B cell (primary cell): Measurements from ENCODE around the gene STX18.

Source experiments
- EZH2 ChIP-seq: IDR thresholded peaks from 2 replicates; pipeline ENCODE4 v1.6.1; 2012; ENCODE audit warnings: borderline replicate concordance, low read depth, mild to moderate bottlenecking, moderate library complexity, low read length; ENCODE audit not compliant: insufficient read depth, poor library complexity, severe bottlenecking
- TF ChIP-seq, protein P1 (sequence below): fragments of 200-600 bp; IDR thresholded peaks from one replicate; pipeline ENCODE4 v1.8.0; 2022; ENCODE audit warnings: antibody characterized with exemption, mild to moderate bottlenecking

DNA sequence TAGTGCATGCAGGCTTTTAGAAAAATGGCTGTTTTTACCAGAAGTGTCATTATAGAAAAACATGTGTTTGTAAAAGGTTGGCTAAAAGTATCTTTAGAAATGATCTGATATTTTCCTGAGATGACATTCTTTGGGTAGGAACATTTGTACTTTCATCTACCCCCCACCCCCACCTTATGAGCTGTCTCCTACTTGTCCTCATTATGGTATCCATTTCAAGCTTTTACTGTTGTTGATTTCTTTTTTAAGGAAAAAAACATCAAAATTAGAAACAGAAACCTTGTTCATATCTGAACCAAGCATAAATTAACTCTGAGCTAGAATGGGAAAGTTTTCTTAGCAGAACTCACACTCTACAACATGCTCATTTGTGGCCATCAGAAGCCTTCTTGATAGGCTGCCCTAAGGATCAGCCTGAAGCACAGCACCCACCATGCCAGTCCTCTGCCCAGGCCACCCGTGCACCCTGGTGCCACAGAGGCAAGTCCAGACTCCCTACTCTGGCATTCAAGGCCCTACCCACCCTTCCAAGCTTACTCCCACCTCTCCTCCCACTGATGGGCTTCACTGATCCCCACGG, 105.5 kb downstream of the STX18 start:
- TF ChIP-seq, protein P1, sequence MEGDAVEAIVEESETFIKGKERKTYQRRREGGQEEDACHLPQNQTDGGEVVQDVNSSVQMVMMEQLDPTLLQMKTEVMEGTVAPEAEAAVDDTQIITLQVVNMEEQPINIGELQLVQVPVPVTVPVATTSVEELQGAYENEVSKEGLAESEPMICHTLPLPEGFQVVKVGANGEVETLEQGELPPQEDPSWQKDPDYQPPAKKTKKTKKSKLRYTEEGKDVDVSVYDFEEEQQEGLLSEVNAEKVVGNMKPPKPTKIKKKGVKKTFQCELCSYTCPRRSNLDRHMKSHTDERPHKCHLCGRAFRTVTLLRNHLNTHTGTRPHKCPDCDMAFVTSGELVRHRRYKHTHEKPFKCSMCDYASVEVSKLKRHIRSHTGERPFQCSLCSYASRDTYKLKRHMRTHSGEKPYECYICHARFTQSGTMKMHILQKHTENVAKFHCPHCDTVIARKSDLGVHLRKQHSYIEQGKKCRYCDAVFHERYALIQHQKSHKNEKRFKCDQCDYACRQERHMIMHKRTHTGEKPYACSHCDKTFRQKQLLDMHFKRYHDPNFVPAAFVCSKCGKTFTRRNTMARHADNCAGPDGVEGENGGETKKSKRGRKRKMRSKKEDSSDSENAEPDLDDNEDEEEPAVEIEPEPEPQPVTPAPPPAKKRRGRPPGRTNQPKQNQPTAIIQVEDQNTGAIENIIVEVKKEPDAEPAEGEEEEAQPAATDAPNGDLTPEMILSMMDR = no peak
- no peak for TF ChIP-seq EZH2
